ENCODE measurements around the gene SBDS.

GRCh38 chr7:67022511-67022910 lies 27.1 kb upstream of the SBDS start:
- TF ChIP-seq, protein P1, sequence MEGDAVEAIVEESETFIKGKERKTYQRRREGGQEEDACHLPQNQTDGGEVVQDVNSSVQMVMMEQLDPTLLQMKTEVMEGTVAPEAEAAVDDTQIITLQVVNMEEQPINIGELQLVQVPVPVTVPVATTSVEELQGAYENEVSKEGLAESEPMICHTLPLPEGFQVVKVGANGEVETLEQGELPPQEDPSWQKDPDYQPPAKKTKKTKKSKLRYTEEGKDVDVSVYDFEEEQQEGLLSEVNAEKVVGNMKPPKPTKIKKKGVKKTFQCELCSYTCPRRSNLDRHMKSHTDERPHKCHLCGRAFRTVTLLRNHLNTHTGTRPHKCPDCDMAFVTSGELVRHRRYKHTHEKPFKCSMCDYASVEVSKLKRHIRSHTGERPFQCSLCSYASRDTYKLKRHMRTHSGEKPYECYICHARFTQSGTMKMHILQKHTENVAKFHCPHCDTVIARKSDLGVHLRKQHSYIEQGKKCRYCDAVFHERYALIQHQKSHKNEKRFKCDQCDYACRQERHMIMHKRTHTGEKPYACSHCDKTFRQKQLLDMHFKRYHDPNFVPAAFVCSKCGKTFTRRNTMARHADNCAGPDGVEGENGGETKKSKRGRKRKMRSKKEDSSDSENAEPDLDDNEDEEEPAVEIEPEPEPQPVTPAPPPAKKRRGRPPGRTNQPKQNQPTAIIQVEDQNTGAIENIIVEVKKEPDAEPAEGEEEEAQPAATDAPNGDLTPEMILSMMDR (IDR thresholded peaks at IDR 0.05): no peak
- TF ChIP-seq POLR2A (IDR thresholded peaks at IDR 0.05; ENCODE audit: low read length) (no peak), SMC3 (IDR thresholded peaks at IDR 0.05) (no peak), CBX8 (IDR thresholded peaks at IDR 0.05) (no peak), ESRRA (IDR thresholded peaks at IDR 0.05; ENCODE audit: borderline replicate concordance, low read length) (no peak), EP300 (IDR thresholded peaks at IDR 0.05) (no peak), ZFP36 (IDR thresholded peaks at IDR 0.05; ENCODE audit: borderline replicate concordance, partially characterized antibody) (no peak), TP53 (CRISPR knock-in tag; IDR thresholded peaks at IDR 0.05) (no peak), CHD4 (IDR thresholded peaks at IDR 0.05; ENCODE audit: borderline replicate concordance) (no peak), JUN (IDR thresholded peaks at IDR 0.05) (no peak), NFE2L2 (conservative IDR thresholded peaks at IDR 0.05; ENCODE audit: low read length) (no peak), HOXB5 (CRISPR knock-in tag; IDR thresholded peaks at IDR 0.05) (no peak), CEBPB (IDR thresholded peaks at IDR 0.05) (no peak), POLR2AphosphoS2 (conservative IDR thresholded peaks at IDR 0.05; ENCODE audit: low read length) (no peak)

Measured in A549 (cell line).